ENCODE measurements around the gene ASCC1.

ASCC1 gene

DNA sequence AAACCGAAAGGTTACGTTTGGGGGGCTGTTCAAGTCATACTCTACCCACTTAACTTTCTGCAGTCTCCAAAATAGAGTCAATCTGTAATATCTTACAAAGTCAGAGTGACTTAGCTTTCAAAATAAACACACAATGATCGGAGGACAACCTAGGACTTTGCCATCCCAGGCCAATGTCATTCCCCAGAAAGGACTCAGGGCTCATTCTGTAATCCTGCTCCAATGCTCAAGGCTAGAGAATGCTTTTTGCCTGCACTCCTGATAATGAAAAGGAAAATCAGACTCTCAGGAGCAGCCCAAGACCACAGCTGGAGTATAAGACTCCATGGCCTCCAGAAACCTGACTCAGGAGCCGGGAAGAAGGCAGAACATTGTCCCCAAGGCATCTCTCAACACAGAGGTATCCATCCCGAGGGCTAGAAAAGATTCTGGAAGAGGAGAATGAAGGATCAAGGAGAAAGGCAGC lies 28.5 kb upstream of the ASCC1 start:
- no peaks in the 10 kb centered on the region for H3K9me3 ChIP-seq (ENCODE audit: insufficient read depth, low read depth, low read length)
- no peaks in the 10 kb centered on the region for H3K36me3 ChIP-seq (ENCODE audit: insufficient read depth, low read length)
- H3K27ac ChIP-seq (ENCODE audit: low read depth, low read length) = no peak overlapping the region
- H3K4me1 ChIP-seq (ENCODE audit: insufficient read depth, low read length) = peaks cover 15% of the 10 kb centered on the region
- 75% methylated on average over 5 of the region's 5 CpGs for WGBS
- H3K4me3 ChIP-seq (ENCODE audit: low read length) = no peak overlapping the region
- no peak overlapping the region for H3K9ac ChIP-seq (ENCODE audit: low read depth, low read length)
- no peaks in the 10 kb centered on the region for H3K27me3 ChIP-seq (ENCODE audit: insufficient read depth, low read length)

DNA sequence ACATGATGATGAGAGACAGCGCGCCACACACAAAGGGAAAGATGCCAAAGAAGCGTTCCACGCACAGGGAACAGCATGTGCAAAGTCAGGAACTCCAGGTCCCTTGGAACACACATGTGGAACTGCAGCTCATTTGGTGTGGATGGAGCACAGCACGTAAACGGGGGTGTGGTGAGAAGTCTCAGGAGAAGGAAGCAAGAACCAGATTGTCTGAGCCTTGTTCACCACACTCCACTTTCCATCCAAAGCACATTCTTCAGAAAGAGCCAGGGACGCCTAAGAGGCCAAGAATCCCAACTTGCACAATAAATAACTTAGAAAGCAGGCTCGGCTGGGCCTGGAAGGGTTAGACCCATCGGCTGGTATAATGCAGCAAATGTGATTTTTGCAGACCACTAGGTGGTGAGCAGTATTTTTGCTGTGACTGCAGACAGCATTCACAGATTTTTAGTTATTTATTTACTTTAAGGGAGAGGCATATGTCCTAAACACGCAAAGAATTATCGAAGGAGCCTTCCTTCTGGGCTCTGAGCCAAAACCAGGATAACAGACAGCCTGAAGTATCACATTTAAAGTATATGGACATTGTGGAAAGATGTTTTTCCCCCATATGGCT lies 27.9 kb upstream of the ASCC1 start:
- H3K4me1 ChIP-seq (ENCODE audit: insufficient read depth, low read length) = peaks cover 12% of the 10 kb centered on the region
- H3K9ac ChIP-seq (ENCODE audit: low read depth, low read length) = no peak overlapping the region
- no peaks in the 10 kb centered on the region for H3K36me3 ChIP-seq (ENCODE audit: insufficient read depth, low read length)
- H3K4me3 ChIP-seq (ENCODE audit: low read length) = no peak overlapping the region
- 90% methylated on average over 11 of the region's 11 CpGs for WGBS
- H3K27me3 ChIP-seq (ENCODE audit: insufficient read depth, low read length) = no peaks in the 10 kb centered on the region
- H3K27ac ChIP-seq (ENCODE audit: low read depth, low read length) = no peak overlapping the region
- no peaks in the 10 kb centered on the region for H3K9me3 ChIP-seq (ENCODE audit: insufficient read depth, low read depth, low read length)

DNA sequence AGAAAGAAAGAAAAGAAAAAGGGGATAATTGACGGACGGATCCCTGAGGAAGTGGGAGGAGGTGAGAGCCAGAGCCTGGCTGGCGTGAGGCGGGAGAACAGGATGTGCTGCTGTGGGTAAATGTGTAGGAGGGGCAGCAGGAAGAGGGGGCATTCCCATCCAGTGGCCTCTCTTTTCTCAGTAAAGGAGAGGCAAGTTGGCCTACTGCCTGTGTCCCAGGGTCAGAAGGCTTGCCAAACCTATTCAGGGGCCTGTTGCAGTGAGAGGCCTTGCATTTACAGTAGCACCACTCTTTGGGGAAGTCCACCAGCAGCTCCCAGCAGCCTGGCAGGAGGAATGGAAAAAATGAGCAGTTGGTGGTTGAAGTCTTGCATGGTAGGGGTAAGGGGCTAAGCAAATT lies 26.6 kb upstream of the ASCC1 start:
- Histone ChIP-seq H3K27ac (ENCODE audit: low read depth, low read length) (no peak overlapping the region), H3K4me3 (ENCODE audit: low read length) (no peak overlapping the region), H3K27me3 (ENCODE audit: insufficient read depth, low read length) (no peaks in the 10 kb centered on the region), H3K36me3 (ENCODE audit: insufficient read depth, low read length) (no peaks in the 10 kb centered on the region), H3K9ac (ENCODE audit: low read depth, low read length) (no peak overlapping the region), H3K4me1 (ENCODE audit: insufficient read depth, low read length) (peaks cover under 1% of the 10 kb centered on the region; the same call in 1 of the 2 replicates), H3K9me3 (ENCODE audit: insufficient read depth, low read depth, low read length) (no peaks in the 10 kb centered on the region)
- 53% methylated on average over 4 of the region's 4 CpGs for WGBS

DNA sequence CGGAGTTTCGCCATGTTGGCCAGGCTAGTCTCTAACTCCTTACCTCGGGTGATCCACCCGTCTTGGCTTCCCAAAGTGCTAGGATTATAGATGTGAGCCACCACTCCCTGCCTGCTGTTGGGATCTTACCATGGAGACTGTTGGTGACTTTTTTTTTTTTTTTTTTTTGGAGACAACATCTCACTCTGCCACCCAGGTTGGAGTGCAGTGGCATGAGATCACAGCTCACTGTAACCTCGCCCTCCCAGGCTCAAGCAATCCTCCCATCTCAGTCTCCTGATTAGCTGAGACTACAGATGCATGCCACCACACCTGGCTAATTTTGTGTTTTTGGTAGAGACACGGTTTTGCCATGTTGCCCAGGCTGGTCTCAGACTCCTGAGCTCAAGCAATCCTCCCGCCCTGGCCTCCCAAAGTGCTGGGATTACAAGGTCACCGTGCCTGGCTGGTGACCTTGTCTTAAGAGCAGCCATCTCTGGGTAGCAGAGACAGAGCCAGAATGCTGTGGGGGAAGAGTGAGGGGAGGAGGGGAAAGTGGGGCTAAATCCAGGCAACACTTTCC lies 25.7 kb upstream of the ASCC1 start:
- H3K4me3 ChIP-seq (ENCODE audit: low read length) = no peak overlapping the region
- 92% methylated on average over 8 of the region's 8 CpGs for WGBS
- no peaks in the 10 kb centered on the region for H3K27me3 ChIP-seq (ENCODE audit: insufficient read depth, low read length)
- H3K4me1 ChIP-seq (ENCODE audit: insufficient read depth, low read length) = no peaks in the 10 kb centered on the region
- H3K9ac ChIP-seq (ENCODE audit: low read depth, low read length) = no peak overlapping the region
- no peak overlapping the region for H3K27ac ChIP-seq (ENCODE audit: low read depth, low read length)
- no peaks in the 10 kb centered on the region for H3K9me3 ChIP-seq (ENCODE audit: insufficient read depth, low read depth, low read length)
- no peaks in the 10 kb centered on the region for H3K36me3 ChIP-seq (ENCODE audit: insufficient read depth, low read length)

DNA sequence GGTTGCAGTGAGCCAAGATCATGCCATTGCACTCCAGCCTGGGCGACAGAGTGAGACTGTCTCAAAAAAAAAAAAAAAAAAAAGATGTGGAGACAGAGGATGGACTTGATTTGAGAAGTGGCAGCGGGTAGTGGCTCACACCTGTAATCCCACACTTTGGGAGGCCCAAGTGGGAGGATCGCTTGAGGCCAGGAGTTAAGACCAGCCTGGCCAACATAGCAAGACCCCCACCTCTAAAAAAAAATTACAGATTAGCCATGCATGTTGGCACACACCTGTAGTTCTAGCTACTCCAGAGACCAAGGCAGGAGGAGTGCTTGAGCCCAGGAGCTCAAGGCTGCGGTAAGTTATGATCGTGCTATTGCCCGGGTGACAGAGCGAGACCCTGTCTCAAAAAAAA lies 24.3 kb upstream of the ASCC1 start:
- H3K9ac ChIP-seq (ENCODE audit: low read depth, low read length) = no peak overlapping the region
- H3K27me3 ChIP-seq (ENCODE audit: insufficient read depth, low read length) = no peaks in the 10 kb centered on the region
- no peaks in the 10 kb centered on the region for H3K9me3 ChIP-seq (ENCODE audit: insufficient read depth, low read depth, low read length)
- peaks cover under 1% of the 10 kb centered on the region; the same call in 1 of the 2 replicates for H3K36me3 ChIP-seq (ENCODE audit: insufficient read depth, low read length)
- no peak overlapping the region for H3K27ac ChIP-seq (ENCODE audit: low read depth, low read length)
- no peak overlapping the region for H3K4me3 ChIP-seq (ENCODE audit: low read length)
- H3K4me1 ChIP-seq (ENCODE audit: insufficient read depth, low read length) = no peaks in the 10 kb centered on the region
- WGBS = 95% methylated on average over 7 of the region's 7 CpGs

DNA sequence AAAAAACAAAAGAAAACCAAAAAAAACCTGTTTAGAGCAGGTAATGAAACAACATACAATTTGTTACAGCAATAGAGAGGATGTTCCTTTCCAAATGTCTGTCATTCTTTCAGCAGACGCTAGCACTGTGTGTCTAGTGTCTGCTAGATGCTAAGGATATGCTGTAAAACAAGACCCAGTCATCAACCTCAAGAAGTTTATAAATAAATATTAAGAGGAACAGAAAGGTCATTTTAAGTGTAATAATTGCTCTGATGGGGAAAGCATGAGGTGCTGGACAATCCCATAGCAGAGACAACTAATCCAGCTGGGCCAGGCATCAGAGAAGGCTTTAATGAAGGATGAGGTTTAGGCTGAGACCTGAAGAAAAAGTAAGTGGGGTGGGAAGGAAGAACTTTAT lies 23.3 kb upstream of the ASCC1 start:
- peaks cover 8% of the 10 kb centered on the region for H3K36me3 ChIP-seq (ENCODE audit: insufficient read depth, low read length)
- no peaks in the 10 kb centered on the region for H3K9me3 ChIP-seq (ENCODE audit: insufficient read depth, low read depth, low read length)
- no peak overlapping the region for H3K27ac ChIP-seq (ENCODE audit: low read depth, low read length)
- H3K4me1 ChIP-seq (ENCODE audit: insufficient read depth, low read length) = no peaks in the 10 kb centered on the region
- WGBS = no CpG with 5 or more reads among the region's 1 CpG
- H3K27me3 ChIP-seq (ENCODE audit: insufficient read depth, low read length) = no peaks in the 10 kb centered on the region
- H3K4me3 ChIP-seq (ENCODE audit: low read length) = no peak overlapping the region
- H3K9ac ChIP-seq (ENCODE audit: low read depth, low read length) = no peak overlapping the region

DNA sequence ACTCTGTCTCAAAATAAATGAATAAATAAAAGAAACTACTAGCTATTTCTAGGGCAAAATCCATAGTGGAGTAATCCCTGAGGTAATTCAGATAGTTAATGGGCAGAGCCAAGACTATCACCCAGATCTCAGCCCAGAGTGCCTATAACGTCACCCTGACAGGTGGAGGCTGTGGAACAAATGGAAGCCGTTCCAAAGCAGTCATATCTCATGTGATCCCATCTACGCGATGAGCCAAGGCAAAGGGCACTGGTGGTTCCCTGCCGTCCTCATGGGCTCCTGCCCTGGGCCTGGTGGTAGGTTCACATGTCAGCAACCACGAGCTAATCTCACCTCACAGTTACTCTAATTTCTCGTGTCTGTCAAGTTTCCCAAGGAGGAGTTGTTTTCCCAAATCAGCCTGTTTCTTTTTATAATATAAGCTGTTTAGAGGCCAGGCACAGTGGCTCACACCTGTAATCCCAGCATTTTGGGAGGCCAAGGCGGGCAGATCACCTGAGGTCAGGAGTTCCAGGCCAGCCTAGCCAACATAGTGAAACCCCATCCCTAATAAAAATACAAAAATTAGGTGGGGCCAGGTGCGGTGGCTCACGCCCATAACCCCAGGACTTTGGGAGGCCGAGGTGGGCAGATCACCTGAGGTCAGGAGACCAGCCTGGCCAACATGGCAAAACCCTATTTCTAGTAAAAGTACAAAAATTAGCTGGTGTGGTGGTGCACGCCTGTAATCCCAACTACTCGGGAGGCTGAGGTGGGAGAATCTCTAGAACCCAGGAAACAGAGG lies 22.5 kb upstream of the ASCC1 start:
- no peaks in the 10 kb centered on the region for H3K4me1 ChIP-seq (ENCODE audit: insufficient read depth, low read length)
- 93% methylated on average over 13 of the region's 13 CpGs for WGBS
- no peak overlapping the region for H3K27ac ChIP-seq (ENCODE audit: low read depth, low read length)
- H3K27me3 ChIP-seq (ENCODE audit: insufficient read depth, low read length) = no peaks in the 10 kb centered on the region
- no peaks in the 10 kb centered on the region for H3K9me3 ChIP-seq (ENCODE audit: insufficient read depth, low read depth, low read length)
- no peak overlapping the region for H3K9ac ChIP-seq (ENCODE audit: low read depth, low read length)
- H3K4me3 ChIP-seq (ENCODE audit: low read length) = no peak overlapping the region
- H3K36me3 ChIP-seq (ENCODE audit: insufficient read depth, low read length) = peaks cover 15% of the 10 kb centered on the region

DNA sequence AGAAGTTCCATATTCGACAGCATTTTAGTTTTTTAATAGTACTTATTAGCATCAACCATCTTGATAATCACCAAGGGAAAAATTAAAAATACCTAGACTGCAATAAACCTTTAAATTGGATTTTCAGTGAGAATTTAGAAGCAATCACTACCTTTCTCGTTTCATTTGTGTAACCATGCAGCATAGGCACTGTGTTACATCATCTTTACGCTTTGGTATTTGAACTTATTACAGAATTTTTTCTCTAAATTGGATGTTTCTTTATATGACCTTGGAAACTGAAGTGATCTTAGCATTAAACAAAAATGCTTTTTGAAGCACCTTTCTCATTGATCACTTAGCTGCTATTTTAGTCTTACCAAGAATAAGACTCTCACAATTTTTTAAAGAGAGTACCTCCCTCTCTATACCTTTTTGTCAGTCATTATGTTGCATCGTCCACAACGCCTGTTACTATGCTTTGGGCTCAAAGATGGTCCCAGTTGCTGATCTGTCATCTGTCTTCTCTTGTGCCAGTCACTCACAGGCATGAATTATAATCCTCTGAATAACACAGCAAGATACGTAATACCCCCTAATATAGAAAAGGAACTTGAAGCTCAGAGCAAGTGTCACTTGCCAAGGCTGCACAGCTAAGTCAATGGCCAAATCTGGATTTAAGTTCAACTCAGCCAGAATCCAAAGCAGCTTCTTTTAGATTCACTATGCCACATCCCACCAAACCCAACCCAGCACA lies 19.6 kb upstream of the ASCC1 start:
- H3K27me3 ChIP-seq (ENCODE audit: insufficient read depth, low read length) = no peaks in the 10 kb centered on the region
- H3K36me3 ChIP-seq (ENCODE audit: insufficient read depth, low read length) = peaks cover 32% of the 10 kb centered on the region
- H3K9me3 ChIP-seq (ENCODE audit: insufficient read depth, low read depth, low read length) = no peaks in the 10 kb centered on the region
- 95% methylated on average over 6 of the region's 6 CpGs for WGBS
- no peak overlapping the region for H3K27ac ChIP-seq (ENCODE audit: low read depth, low read length)
- no peaks in the 10 kb centered on the region for H3K4me1 ChIP-seq (ENCODE audit: insufficient read depth, low read length)
- H3K4me3 ChIP-seq (ENCODE audit: low read length) = no peak overlapping the region
- H3K9ac ChIP-seq (ENCODE audit: low read depth, low read length) = no peak overlapping the region

DNA sequence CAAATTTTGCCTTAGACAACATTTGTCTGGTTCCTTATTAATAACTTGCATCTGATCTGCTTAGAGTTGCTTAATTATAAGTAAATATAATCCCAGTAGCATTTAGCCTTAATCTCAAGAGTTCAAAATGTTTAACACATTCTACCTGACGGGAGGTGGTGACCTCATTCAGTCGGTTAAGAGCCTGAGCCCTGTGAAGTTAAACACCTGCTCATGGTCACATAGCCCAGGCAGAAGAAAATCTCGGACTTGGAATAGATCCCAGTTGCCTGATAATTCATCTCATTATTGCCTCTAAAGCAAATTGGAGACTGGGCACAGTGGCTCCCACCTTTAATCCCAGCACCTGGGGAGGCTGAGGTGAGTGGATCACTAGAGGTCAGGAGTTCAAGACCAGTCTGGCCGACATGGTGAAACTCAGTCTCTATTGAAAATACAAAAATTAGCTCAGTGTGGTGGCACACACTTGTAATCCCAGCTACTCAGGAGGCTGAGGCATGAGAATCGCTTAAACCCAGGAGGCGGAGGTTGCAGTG lies 18.6 kb upstream of the ASCC1 start:
- Histone ChIP-seq H3K27me3 (ENCODE audit: insufficient read depth, low read length) (no peaks in the 10 kb centered on the region), H3K4me3 (ENCODE audit: low read length) (no peak overlapping the region), H3K27ac (ENCODE audit: low read depth, low read length) (no peak overlapping the region), H3K9me3 (ENCODE audit: insufficient read depth, low read depth, low read length) (no peaks in the 10 kb centered on the region), H3K36me3 (ENCODE audit: insufficient read depth, low read length) (peaks cover 42% of the 10 kb centered on the region), H3K9ac (ENCODE audit: low read depth, low read length) (no peak overlapping the region), H3K4me1 (ENCODE audit: insufficient read depth, low read length) (no peaks in the 10 kb centered on the region)
- WGBS = 94% methylated on average over 6 of the region's 6 CpGs

DNA sequence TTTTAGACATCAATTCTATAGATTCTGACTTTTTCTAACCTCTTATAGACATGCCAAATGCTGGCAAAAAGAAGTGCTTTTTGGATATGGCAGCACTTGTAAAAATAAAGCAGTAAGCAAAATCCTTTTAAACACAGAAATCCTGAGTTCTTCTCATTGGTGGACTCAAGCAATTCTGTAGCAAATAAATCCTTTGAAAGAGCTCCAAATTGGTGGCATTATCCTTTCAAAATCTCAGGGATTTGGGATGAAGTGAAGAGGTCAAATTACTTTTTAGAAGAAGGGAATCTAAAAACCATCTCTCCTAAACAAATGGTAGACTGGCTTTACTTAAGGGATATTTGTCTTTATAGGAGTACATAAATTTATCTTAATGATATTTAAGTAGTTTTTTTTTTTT lies 17.5 kb upstream of the ASCC1 start:
- Histone ChIP-seq H3K27ac (ENCODE audit: low read depth, low read length) (no peak overlapping the region), H3K36me3 (ENCODE audit: insufficient read depth, low read length) (peaks cover 47% of the 10 kb centered on the region), H3K4me3 (ENCODE audit: low read length) (no peak overlapping the region), H3K9ac (ENCODE audit: low read depth, low read length) (no peak overlapping the region), H3K9me3 (ENCODE audit: insufficient read depth, low read depth, low read length) (no peaks in the 10 kb centered on the region), H3K4me1 (ENCODE audit: insufficient read depth, low read length) (no peaks in the 10 kb centered on the region), H3K27me3 (ENCODE audit: insufficient read depth, low read length) (no peaks in the 10 kb centered on the region)
